KMS-11 (cell line): ENCODE results near the gene OPN4.

Experiments
- H2AFZ ChIP-seq: fragments of 200-600 bp; sonication (generic); 2 replicates; pipeline ENCODE4 v1.6.1; 2016; ENCODE audit warnings: antibody characterized with exemption, mixed run types, low read depth
- H3K27ac ChIP-seq: fragments of 200-600 bp; sonication (generic); 2 replicates; pipeline ENCODE4 v1.6.1; 2016; ENCODE audit warnings: mild to moderate bottlenecking, mixed run types
- H3K27me3 ChIP-seq: fragments of 200-600 bp; sonication (generic); 2 replicates; pipeline ENCODE4 v1.6.1; 2017; ENCODE audit warnings: mild to moderate bottlenecking, low read depth, mixed run types, moderate library complexity; ENCODE audit not compliant: insufficient read depth
- H3K36me3 ChIP-seq: fragments of 200-600 bp; sonication (generic); 2 replicates; pipeline ENCODE4 v1.6.1; 2017; ENCODE audit warnings: mild to moderate bottlenecking, mixed run types; ENCODE audit not compliant: insufficient read depth
- H3K4me1 ChIP-seq: fragments of 200-600 bp; sonication (generic); 2 replicates; pipeline ENCODE4 v1.6.1; 2016; ENCODE audit warnings: mild to moderate bottlenecking, low read depth, mixed run types; ENCODE audit not compliant: poor library complexity, severe bottlenecking
- H3K4me2 ChIP-seq: fragments of 200-600 bp; sonication (generic); 2 replicates; pipeline ENCODE4 v1.7.0; 2016; ENCODE audit warnings: mild to moderate bottlenecking, mixed run types
- H3K4me3 ChIP-seq: fragments of 200-600 bp; sonication (generic); IDR thresholded peaks from 2 replicates; pipeline ENCODE4 v1.6.1; 2017; ENCODE audit warnings: low read depth, low read length, mixed read lengths; ENCODE audit not compliant: insufficient read depth
- H3K79me2 ChIP-seq: fragments of 200-600 bp; sonication (generic); 2 replicates; pipeline ENCODE4 v1.6.1; 2016; ENCODE audit warnings: low read depth, mixed run types; ENCODE audit not compliant: insufficient read depth
- H3K9ac ChIP-seq: fragments of 200-600 bp; sonication (generic); 2 replicates; pipeline ENCODE4 v1.6.1; 2016; ENCODE audit warnings: mild to moderate bottlenecking, mixed run types
- H4K20me1 ChIP-seq: fragments of 200-600 bp; sonication (generic); 2 replicates; pipeline ENCODE4 v1.6.1; 2016; ENCODE audit warnings: mild to moderate bottlenecking, mixed run types; ENCODE audit not compliant: insufficient read depth
- CTCF ChIP-seq: fragments of 200-600 bp; sonication (generic); conservative IDR thresholded peaks from 2 replicates; pipeline ENCODE4 v1.6.1; 2017; ENCODE audit warnings: low read depth, mild to moderate bottlenecking, antibody characterized with exemption, low read length, moderate library complexity, mixed read lengths

OPN4 gene

DNA sequence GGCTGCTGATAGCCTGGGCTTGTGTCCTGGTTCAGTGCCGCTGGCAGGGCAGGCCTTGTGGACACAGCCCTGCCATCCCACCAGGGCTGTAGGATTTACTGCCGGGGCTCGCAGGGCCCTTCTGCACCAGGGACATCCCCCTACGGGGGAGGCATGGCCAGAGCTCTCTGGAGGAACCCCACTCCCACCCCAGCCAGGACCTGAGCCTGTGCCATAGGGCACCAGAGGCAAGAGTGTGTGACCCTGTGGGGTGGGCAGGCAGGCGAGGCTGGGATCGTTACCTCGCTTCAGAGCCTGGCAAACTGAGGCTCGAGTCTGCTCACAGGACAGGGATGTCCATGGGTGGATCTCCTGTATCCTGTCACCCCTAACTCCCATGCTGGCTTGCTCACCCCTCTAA, 16.5 kb downstream of the OPN4 start:
- H3K27me3 ChIP-seq, result no peaks in the 10 kb centered on the region
- H3K4me2 ChIP-seq, result no peak overlapping the region
- H3K9ac ChIP-seq, result no peak overlapping the region
- no peaks in the 10 kb centered on the region for H3K4me1 ChIP-seq
- H2AFZ ChIP-seq, result no peak overlapping the region
- no peak overlapping the region for H3K27ac ChIP-seq
- no peaks in the 10 kb centered on the region for H3K79me2 ChIP-seq
- H4K20me1 ChIP-seq, result no peaks in the 10 kb centered on the region
- no peak for TF ChIP-seq CTCF
- H3K4me3 ChIP-seq, result no peak overlapping the region
- no peaks in the 10 kb centered on the region for H3K36me3 ChIP-seq

GRCh38 chr10:86671419-86671818, 17.1 kb downstream of the OPN4 start:
- no peaks in the 10 kb centered on the region for H4K20me1 ChIP-seq
- H3K4me3 ChIP-seq, result no peak overlapping the region
- H2AFZ ChIP-seq, result no peak overlapping the region
- no peaks in the 10 kb centered on the region for H3K79me2 ChIP-seq
- no peaks in the 10 kb centered on the region for H3K36me3 ChIP-seq
- H3K4me1 ChIP-seq, result no peaks in the 10 kb centered on the region
- no peak overlapping the region for H3K27ac ChIP-seq
- no peak overlapping the region for H3K4me2 ChIP-seq
- no peak overlapping the region for H3K9ac ChIP-seq
- no peaks in the 10 kb centered on the region for H3K27me3 ChIP-seq
- no peak for TF ChIP-seq CTCF

- Histone ChIP-seq H3K9ac (no peak overlapping the region), H3K79me2 (no peaks in the 10 kb centered on the region)
Observed at GRCh38 chr10:86671985-86672710, 17.8 kb downstream of the OPN4 start.

GRCh38 chr10:86673216-86673826, 19.0 kb downstream of the OPN4 start:
- Histone ChIP-seq H3K4me1 (no peaks in the 10 kb centered on the region), H3K4me2 (no peak overlapping the region), H2AFZ (no peak overlapping the region), H3K9ac (no peak overlapping the region), H3K27ac (no peak overlapping the region), H3K79me2 (no peaks in the 10 kb centered on the region), H3K36me3 (no peaks in the 10 kb centered on the region), H3K27me3 (no peaks in the 10 kb centered on the region), H3K4me3 (no peak overlapping the region), H4K20me1 (no peaks in the 10 kb centered on the region)
- no peak for TF ChIP-seq CTCF

More at GRCh38 chr10:86671985-86672710, 17.8 kb downstream of the OPN4 start:
- Histone ChIP-seq H3K4me1 (no peaks in the 10 kb centered on the region), H4K20me1 (no peaks in the 10 kb centered on the region), H3K4me3 (no peak overlapping the region), H3K36me3 (no peaks in the 10 kb centered on the region), H3K27ac (no peak overlapping the region), H3K27me3 (no peaks in the 10 kb centered on the region), H2AFZ (no peak overlapping the region), H3K4me2 (no peak overlapping the region)
- no peak for TF ChIP-seq CTCF
